Smooth muscle cell of the pulmonary artery (primary cell): ENCODE data around the gene RPN2. TPM values are rescaled to one million over a fixed set of nuclear protein-coding genes. Genes with fewer than 3 reads are reported as not detected.

ENCODE experiments used
- total RNA-seq: library from RNA; depleted of rRNA; stranded (reverse); fragments of >200 nt; gene quantifications from 2 replicates; pipeline ENCODE4 v1.2.3, GENCODE V29; 2014

The RPN2 gene
- total RNA-seq = 462 and 520 TPM in 2 replicates

DNA sequence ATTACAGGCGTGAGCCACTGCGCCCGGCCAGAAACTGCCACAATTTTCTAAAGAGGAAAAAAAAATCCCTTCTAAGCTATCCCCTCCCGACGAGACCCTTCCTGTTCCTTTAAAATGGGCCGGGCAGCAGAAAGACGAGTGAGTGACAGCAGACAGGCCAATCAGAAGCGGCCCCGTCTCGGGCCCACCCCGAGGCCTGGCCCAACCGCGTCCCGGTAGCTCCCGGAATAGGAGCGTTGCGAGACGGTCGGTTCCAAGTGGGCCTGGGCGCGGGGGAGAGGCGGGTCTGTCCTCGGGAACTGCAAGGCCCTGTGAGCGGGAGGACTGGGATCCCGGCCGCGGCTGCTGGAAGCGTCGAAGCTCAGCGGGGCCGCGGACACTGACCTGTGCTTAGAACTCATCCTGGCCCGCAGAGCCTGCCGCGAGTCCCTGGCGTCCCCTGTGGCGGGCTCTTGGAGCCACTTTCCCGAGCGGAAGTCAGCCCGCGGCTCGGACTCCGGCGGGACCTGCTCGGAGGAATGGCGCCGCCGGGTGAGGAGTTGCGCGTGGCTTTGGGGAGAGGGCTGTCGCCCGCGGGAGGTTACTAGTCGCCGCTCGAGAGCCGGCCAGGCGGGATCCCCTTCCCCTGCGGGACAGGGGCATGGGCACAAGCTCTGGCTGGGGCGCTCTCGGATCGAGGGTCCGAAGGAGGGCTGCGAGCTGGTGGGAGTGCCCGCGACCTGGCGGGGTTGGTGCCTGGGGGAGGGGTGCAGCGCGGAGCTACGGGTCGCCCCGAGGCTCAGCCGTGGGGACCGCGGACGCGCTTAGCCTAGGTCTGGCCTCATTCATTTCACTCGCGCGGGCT lies at the start of gene RPN2, which contains the start of gene MROH8:
TSS of gene RPN2 (plus strand) at position 492 of the 844 bp plus-strand sequence. CDS start at position 519, 27 bp downstream.
TSS of gene MROH8 (minus strand) at position 710 of the 844 bp plus-strand sequence.

DNA sequence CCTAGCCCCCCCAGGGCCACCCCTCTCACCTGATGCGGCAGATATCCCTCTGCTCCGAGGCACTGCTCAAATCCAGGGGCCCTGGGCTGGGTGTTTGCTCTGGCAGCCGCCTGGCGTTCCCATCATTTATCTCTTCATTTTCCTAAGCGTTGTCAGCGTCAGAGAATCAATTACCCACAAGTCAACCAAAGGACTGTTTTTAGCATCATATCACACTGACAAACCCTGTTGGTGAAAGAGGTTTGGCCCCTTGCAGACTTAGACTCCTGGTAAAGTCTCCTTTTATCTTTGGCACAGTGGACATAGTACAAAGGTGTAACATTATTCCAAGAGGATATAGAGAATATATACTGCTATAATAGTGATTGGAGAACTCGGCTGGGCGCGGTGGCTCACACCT lies 82.6 kb downstream of the RPN2 start, which contains the start of gene GHRH:
TSS of gene GHRH (minus strand) at position 101 of the 400 bp plus-strand sequence. CDS start 4,925 bp downstream, outside the sequence.

Other genes starting within 250 kb of the RPN2 start
- gene SAMHD1, start 227.6 kb upstream of the RPN2 start, total RNA-seq = 16.3 and 18.8 TPM in 2 replicates
- gene RBL1, start 83.3 kb upstream of the RPN2 start, total RNA-seq = 5.5 and 7.3 TPM in 2 replicates
- gene MROH8, start 218 bp downstream of the RPN2 start, total RNA-seq = 0.59 and 1.5 TPM in 2 replicates
- gene GHRH, start 82.5 kb downstream of the RPN2 start, total RNA-seq = not detected in 2 replicates
- gene MANBAL, start 110.3 kb downstream of the RPN2 start, total RNA-seq = 25.9 and 28.8 TPM in 2 replicates
- 24.1 and 35.9 TPM in 2 replicates for gene SRC, start 166.8 kb downstream of the RPN2 start, total RNA-seq